Measurements from ENCODE around the gene AKIP1.
A peak's percentile ranks its signal among the peaks of the same experiment; 100 is the strongest.
"Not testable (repeated sequence)": the region's sequence is repeated elsewhere in the genome, so short reads cannot be mapped to it uniquely, and the experiment has no call there.

AKIP1 gene, protein sequence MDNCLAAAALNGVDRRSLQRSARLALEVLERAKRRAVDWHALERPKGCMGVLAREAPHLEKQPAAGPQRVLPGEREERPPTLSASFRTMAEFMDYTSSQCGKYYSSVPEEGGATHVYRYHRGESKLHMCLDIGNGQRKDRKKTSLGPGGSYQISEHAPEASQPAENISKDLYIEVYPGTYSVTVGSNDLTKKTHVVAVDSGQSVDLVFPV

DNA sequence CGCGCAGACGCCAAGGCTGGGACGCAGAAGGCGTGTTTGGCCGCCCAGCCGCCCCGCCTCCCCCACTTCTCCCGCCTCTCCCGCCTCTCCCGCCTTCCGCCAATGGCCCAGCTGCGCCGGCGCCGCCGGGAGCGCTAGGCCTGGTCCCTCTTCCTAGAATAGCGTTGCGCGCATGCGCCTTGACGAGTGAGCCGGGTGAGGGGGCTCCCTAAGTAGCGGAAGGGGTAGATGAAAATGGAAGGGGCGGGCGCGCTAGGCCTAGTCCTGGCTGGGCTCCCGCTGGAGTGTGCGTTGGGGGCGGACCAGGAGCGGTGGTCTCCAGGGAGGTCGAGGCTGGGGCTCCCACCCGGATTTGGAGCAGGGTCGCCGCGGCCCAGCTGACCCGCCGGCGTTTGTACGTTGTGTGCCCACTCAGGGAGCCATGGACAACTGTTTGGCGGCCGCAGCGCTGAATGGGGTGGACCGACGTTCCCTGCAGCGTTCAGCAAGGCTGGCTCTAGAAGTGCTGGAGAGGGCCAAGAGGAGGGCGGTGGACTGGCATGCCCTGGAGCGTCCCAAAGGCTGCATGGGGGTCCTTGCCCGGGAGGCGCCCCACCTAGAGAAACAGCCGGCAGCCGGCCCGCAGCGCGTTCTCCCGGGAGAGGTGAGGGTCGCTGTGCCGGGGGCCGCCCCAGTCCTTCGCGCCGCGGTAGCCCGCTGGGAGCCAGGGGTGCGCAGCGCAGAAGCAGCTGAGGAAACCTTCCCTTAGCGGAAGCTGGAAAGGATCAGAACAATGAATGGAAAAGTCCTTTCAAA is at the start of gene AKIP1:
Gene AKIP1, plus strand, starts transcription at position 161 of the 795 bp plus-strand sequence. Its CDS starts 261 bp downstream, at position 422.
- peak; percentile 93 for DNase-seq

DNA sequence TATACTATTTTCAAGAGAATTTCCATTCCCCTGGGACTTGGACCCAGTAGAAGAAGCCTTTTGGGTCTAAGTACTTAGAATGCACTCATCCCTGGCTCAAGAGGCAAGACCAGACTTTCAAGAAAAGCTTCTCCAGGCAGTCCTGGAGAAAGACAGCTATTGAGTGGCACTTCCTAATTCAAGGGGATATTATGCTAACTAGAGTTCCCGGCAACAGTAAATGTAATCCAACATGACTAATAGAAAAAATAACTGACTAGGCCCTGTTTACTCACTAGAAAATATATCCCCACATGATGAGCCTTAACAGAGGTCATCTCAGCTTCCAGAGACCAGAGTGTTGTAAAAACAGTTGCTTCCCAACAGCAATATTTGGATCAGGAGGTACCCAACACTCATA is 47.2 kb upstream of the AKIP1 start:
- DNase-seq: no peak

- DNase-seq: no peak
Measured at GRCh38 chr11:8865304-8865703, 45.7 kb upstream of the AKIP1 start.

DNA sequence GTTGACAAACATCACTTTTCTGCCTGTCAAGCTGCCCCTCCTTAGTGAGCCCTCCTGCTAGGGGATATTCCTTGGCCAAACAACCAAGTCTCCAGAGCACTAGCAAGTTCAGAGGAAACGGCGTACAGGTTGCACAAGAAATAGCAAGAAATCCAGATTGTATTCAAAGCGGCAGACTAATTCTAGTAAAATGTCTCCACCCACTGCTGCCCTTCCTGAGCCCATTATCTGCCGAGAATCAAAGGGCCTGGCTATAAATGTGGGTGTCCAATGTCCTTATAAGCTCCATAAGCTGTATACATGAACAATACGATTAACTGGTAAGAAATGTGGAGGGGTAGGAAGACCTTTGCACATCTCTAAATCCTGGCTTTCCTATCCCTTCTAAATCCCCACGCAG is 44.0 kb upstream of the AKIP1 start:
- DNase-seq: no peak

DNA sequence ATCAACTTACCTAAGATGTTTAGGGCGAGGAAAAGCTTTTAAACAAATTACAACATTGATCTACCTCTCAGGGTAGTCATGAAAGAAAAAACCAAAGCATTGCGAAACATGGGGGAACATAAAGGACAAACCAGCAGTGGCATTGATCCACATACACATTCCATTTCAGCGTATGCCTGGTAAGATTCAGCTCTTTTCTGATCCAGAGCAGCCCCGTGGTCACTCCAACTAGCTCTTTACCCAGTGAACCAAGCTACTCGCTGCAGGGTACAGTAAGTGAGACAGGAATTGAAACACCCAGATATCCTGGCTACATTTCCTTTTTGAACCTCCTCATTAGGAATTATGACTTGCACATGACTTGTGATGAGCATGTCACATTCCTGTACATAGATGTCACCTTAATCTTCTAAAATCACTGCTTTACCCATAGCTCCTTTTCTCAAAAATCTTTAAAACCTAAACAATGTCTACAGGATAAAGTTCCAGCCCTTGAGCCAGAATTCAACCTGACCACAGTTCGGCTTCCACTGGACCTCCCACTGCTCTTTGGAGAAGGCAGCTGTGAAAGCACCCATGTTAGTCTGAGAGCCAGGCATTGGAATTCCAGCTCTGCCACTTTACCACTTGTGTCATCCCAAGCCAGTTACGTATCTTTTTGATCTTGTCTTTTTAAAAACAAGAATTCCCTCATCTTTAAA is 42.9 kb upstream of the AKIP1 start:
- no peak for DNase-seq

- DNase-seq: no peak
Measured at GRCh38 chr11:8870411-8871170, 40.4 kb upstream of the AKIP1 start.

- DNase-seq: no peak
Measured at GRCh38 chr11:8871171-8871775, 39.7 kb upstream of the AKIP1 start.

- DNase-seq: no peak
Measured at GRCh38 chr11:8871962-8872361, 39.0 kb upstream of the AKIP1 start.

- no peak for DNase-seq
Measured at GRCh38 chr11:8873741-8874405, 37.1 kb upstream of the AKIP1 start.

- no peak for DNase-seq
Measured at GRCh38 chr11:8878771-8879170, 32.2 kb upstream of the AKIP1 start.

DNA sequence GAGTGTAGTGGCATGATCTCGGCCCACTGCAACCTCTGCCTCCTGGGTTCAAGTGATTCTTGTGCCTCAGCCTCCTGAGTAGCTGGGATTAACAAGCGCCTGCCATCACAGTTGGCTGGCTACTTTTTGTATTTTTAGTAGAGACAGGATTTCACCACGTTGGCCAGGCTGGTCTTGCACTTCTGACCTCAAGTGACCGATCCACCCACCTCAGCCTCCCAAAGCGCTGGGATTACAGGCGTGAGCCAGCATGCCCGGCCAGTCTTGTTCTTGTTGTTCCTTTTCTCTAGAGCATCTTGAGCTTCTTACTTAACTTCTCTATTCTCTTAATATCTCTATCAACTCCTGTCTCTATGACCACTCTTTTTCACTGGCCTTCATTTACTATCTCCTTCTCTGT is 29.4 kb upstream of the AKIP1 start:
- DNase-seq: not testable (repeated sequence)

DNA sequence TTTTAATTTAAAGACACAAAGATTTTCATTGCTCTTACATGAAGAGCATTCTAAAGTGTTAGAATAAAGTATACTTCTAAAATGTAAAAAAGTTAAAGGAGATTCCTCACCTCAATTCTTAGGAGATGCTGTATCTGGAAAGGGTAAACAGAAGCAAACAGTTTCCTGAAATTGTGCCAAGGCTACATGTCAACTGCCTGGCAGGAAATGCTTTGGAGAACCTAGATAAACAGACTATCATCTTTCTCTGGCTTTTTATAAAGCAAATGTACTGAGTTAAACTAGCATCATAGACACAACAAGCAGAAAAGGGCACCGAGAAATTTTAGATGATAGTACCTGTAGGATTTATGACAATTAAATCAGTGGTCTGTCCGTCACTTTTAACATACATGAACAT is 24.7 kb upstream of the AKIP1 start:
- DNase-seq: no peak

DNA sequence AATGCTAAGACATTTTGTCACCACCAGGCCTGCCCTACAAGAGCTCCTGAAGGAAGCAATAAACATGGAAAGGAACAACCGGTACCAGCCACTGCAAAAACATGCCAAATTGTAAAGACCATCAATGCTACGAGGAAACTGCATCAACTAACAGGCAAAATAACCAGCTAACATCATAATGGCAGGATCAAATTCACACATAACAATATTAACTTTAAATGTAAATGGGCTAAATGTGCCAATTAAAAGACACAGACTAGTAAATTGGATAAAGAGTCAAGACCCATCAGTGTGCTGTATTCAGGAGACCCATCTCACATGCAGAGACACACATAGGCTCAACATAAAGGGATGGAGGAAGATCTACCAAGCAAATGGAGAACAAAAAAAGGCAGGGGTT is 19.8 kb upstream of the AKIP1 start:
- not testable (repeated sequence) for DNase-seq

DNA sequence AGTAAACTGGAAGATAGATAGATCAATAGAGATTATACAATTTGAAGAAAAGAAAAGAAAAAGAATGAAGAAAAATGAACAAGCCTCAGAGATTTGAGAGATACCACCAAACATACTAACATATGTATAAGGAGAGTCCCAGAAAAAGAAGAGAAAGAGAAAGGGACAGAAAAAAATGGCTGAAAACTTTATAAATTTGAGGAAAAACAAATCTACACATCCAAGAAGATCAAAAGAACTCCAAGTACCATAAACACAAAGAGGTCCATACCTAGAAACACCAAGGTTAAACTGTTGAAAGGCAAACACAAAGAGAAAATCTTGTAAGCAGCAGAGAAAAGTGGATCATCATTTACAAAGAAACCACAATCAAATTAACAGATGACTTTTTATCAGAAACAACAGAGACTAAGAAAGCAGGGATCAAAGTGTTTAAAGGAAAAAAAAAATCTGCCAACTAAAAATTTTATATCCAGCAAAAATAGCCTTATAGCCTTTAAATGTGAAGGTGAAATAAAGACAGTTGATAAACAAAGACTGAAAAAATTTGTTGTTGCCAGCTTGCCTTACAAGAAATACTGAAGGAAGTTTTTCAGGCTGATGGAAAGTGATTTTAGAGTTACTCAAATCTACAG is 11.8 kb upstream of the AKIP1 start:
- no peak for DNase-seq

- DNase-seq: no peak
Measured at GRCh38 chr11:8905528-8906165, 5.3 kb upstream of the AKIP1 start.

DNA sequence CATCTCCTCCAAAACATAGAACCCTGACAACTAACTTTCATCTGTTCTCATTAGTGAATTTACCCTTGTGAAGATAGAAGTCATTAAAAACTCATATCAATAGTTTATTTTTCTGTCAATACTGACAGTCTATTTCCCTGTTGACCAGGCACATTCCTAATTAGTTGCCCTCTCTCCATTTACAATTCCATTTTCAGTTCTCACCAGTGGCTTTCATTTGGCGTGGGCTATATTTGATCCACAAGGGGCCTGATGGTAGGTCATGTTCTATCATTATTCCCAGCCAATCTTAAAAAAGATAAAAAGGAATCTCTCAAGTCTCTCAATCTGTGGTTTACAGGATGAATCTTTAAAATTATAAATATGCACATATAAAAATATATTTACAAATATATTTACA is 3.9 kb upstream of the AKIP1 start:
- DNase-seq: no peak

- DNase-seq: no peak
Measured at GRCh38 chr11:8908099-8908498, 2.9 kb upstream of the AKIP1 start.

GRCh38 chr11:8910649-8911026 is 351 bp upstream of the AKIP1 start:
- no peak for DNase-seq

DNA sequence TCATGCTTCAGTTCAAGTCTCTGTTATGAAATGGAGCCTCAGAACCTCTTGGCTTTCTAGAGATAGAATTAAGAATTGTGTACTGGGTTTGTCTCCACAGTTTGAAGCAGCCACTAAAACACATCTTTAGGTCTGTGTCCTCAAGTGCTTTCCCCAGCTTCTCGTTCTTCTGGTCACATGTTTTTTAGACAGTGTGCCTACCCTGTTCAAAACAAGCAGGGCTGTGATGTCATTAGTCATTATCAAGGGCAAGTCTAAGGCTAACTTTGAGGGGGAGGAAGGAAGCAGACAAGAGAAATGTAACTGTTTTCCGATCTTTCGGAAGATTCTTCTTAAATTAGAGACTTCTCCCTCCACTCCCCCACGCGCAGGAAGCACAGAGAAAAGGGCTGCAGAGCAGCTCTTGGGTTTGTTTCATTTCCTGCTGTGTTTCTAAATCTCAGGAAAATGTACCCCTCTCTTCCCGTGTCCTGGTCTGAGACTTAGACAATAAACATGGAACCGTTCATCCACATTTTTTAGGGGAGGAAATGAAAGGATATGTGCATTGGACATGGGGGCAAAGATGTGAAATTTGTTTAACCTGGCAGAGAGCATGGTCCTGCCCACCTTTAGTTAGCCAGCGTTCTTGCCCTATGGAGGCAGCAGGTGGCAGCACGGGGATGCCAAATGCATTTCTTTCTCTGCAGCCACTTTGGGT is 3.1 kb downstream of the AKIP1 start:
- DNase-seq: peak; percentile 78

DNA sequence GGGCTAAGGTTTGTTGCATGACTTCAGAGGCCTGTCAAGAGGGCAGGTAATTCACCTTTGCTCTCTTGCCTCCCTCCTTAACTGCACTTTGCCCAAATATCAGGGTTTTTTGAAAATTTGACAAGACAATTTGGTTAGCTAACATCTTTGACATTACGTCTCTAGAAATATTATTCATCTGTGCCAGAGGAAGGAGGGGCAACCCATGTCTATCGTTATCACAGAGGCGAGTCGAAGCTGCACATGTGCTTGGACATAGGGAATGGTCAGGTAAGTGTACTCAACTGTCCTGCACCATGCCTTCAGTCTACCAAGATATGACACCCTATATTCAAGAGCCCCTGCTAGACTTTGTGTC is 3.7 kb downstream of the AKIP1 start:
- DNase-seq: no peak
